Astrocyte (in vitro differentiated cells and primary cell): ENCODE measurements around the gene CARD11.

Source experiments
- EZH2 ChIP-seq: IDR thresholded peaks from 2 replicates; pipeline ENCODE4 v1.6.1; 2012; ENCODE audit warnings: mild to moderate bottlenecking, low read length, inconsistent platforms; ENCODE audit not compliant: insufficient read depth
- TF ChIP-seq, protein P1 (sequence below): IDR thresholded peaks from 2 replicates; pipeline ENCODE4 v1.5.1; 2011; ENCODE audit warnings: low read depth, mild to moderate bottlenecking, inconsistent platforms, low read length, moderate library complexity; ENCODE audit not compliant: insufficient read depth

- TF ChIP-seq, protein P1, sequence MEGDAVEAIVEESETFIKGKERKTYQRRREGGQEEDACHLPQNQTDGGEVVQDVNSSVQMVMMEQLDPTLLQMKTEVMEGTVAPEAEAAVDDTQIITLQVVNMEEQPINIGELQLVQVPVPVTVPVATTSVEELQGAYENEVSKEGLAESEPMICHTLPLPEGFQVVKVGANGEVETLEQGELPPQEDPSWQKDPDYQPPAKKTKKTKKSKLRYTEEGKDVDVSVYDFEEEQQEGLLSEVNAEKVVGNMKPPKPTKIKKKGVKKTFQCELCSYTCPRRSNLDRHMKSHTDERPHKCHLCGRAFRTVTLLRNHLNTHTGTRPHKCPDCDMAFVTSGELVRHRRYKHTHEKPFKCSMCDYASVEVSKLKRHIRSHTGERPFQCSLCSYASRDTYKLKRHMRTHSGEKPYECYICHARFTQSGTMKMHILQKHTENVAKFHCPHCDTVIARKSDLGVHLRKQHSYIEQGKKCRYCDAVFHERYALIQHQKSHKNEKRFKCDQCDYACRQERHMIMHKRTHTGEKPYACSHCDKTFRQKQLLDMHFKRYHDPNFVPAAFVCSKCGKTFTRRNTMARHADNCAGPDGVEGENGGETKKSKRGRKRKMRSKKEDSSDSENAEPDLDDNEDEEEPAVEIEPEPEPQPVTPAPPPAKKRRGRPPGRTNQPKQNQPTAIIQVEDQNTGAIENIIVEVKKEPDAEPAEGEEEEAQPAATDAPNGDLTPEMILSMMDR: no peak
- no peak for TF ChIP-seq EZH2
Observed at GRCh38 chr7:2873146-2873545, 170.5 kb downstream of the CARD11 start.
